ENCODE data around the gene TRIM10.
"Not testable (repeated sequence)": the region's sequence is repeated elsewhere in the genome, so short reads cannot be mapped to it uniquely, and the experiment has no call there.

TRIM10 gene

GRCh38 chr6:30130179-30130679 lies 30.8 kb downstream of the TRIM10 start:
- Mint-ChIP-seq H3K4me1 (peaks cover 28% of the 10 kb centered on the region), H3K4me3 (no peak overlapping the region), H3K27ac (no peak overlapping the region), H3K27me3 (peaks cover 78% of the 10 kb centered on the region), H3K9me3 (no peaks in the 10 kb centered on the region)
- ATAC-seq (no peak), DNase-seq (no peak)

DNA sequence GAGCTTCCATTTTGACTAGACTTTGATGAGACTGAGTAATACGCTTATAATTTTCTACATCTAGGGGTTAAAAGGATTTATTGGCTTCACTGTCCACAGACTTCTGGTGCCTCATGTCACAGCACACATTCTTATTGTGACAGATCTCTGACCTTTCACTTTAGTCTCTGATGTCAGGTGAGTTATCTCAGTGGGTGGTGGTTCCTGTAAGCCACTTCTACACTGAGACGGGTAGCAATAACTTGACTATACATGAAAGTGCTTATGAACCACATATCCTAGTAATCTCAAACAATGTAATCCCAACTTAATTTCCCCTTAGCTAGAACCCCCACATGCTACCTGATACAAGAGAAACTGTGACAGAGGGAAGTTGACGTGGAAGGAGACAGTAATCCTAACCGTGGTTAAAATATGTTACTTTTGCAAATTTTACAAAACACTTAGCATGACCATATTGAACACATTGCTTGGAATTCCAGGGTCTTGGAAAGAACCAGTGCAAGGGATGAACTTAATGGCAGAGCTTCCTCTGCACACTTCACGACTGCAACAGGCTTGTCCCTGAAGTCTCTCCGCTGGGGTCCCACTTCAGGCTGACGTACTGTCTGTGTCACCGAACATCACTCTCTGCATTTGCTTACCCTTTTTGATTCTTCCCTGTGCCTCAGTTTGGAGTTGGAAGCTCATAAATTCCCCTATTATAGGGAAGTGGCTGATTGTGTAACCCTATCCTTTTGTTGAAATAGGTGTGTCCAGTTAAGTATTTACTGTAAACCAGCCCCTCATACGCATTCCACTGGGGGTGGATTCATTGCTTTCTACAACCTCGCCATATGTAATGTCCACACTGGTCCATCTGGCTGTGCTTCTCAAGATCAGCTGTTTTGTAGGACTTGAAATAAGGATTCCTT lies 31.5 kb downstream of the TRIM10 start:
- no peaks in the 10 kb centered on the region for H3K9me3 Mint-ChIP-seq
- H3K4me3 Mint-ChIP-seq = no peak overlapping the region
- ATAC-seq (peak; percentile 68), DNase-seq (no peak)
- peaks cover 28% of the 10 kb centered on the region for H3K4me1 Mint-ChIP-seq
- H3K27ac Mint-ChIP-seq = no peak overlapping the region
- H3K27me3 Mint-ChIP-seq = peaks cover 77% of the 10 kb centered on the region

GRCh38 chr6:30127238-30128093 lies 33.5 kb downstream of the TRIM10 start:
- peaks cover 28% of the 10 kb centered on the region for H3K4me1 Mint-ChIP-seq
- ATAC-seq (no peak), DNase-seq (no peak)
- H3K9me3 Mint-ChIP-seq = no peaks in the 10 kb centered on the region
- H3K27me3 Mint-ChIP-seq = peaks cover 81% of the 10 kb centered on the region
- peak overlapping the region in 1 of 2 donors; percentile 9 for H3K4me3 Mint-ChIP-seq
- no peak overlapping the region for H3K27ac Mint-ChIP-seq

- Mint-ChIP-seq H3K4me3 (no peak overlapping the region), H3K27me3 (peaks cover 58% of the 10 kb centered on the region), H3K27ac (no peak overlapping the region), H3K4me1 (peaks cover 5% of the 10 kb centered on the region), H3K9me3 (no peaks in the 10 kb centered on the region)
- DNase-seq (no peak), ATAC-seq (no peak)
Measured at GRCh38 chr6:30122515-30122914, 38.5 kb downstream of the TRIM10 start.

- Mint-ChIP-seq H3K27ac (no peak overlapping the region), H3K9me3 (no peaks in the 10 kb centered on the region), H3K27me3 (peaks cover 51% of the 10 kb centered on the region), H3K4me3 (no peak overlapping the region), H3K4me1 (no peaks in the 10 kb centered on the region)
- DNase-seq (no peak), ATAC-seq (no peak)
Measured at GRCh38 chr6:30121446-30122366, 39.3 kb downstream of the TRIM10 start.

DNA sequence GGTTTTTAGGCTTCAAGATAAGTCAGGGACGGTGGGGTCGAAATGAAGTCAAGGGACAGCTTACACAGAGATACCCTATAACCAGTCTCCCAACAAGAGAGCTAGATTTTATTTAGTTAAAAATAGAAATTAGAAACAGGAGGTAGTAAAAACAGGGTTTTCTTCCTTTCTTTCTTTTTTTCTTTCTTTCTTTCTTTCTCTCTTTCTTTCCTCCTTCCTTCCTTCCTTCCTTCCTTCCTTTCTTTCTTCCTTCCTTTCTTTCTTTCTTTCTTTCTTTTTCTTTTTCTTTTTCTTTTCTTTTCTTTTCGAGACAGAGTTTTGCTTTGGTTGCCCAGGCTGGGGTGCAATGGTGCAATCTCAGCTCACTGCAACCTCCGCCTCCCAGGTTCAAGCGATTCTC lies 42.3 kb downstream of the TRIM10 start:
- DNase-seq, ATAC-seq, H3K4me1 Mint-ChIP-seq: not testable (repeated sequence)

DNA sequence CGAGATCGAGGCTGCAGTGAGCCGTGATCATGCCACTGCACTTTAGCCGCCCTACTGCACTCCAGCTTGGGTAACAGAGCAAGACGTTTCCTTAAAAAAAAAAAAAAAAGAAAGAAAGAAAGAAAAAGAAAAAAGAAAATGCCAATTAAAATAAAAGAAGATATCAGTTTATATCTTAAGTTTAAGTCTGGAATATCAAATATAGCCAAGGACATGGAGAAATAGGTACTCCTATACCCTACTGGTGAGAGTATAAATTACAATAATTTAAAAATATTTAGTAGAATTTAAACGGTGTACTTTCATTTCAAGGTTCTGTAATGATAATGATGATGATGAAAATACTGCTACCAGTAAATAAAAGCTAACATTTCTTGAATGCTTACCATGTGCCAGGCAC lies 44.3 kb downstream of the TRIM10 start:
- H3K4me1 Mint-ChIP-seq = peaks cover 15% of the 10 kb centered on the region
- no peak for ATAC-seq
- H3K27ac Mint-ChIP-seq = no peak overlapping the region
- DNase-seq = no peak
- no peak overlapping the region for H3K4me3 Mint-ChIP-seq
- H3K27me3 Mint-ChIP-seq = peaks cover 52% of the 10 kb centered on the region
- no peaks in the 10 kb centered on the region for H3K9me3 Mint-ChIP-seq

More for the DNA sequence above, 42.3 kb downstream of the TRIM10 start:
- H3K9me3 Mint-ChIP-seq, H3K4me3 Mint-ChIP-seq, H3K27ac Mint-ChIP-seq: not testable (repeated sequence)
- peaks cover 48% of the 10 kb centered on the region for H3K27me3 Mint-ChIP-seq

GRCh38 chr6:30113841-30114240 lies 47.2 kb downstream of the TRIM10 start:
- no peak for DNase-seq
- peaks cover 15% of the 10 kb centered on the region for H3K4me1 Mint-ChIP-seq
- H3K9me3 Mint-ChIP-seq = no peaks in the 10 kb centered on the region
- H3K27ac Mint-ChIP-seq = no peak overlapping the region
- H3K27me3 Mint-ChIP-seq = peaks cover 62% of the 10 kb centered on the region
- H3K4me3 Mint-ChIP-seq = peak overlapping the region in 1 of 2 donors; percentile 0
- no peak for ATAC-seq

DNA sequence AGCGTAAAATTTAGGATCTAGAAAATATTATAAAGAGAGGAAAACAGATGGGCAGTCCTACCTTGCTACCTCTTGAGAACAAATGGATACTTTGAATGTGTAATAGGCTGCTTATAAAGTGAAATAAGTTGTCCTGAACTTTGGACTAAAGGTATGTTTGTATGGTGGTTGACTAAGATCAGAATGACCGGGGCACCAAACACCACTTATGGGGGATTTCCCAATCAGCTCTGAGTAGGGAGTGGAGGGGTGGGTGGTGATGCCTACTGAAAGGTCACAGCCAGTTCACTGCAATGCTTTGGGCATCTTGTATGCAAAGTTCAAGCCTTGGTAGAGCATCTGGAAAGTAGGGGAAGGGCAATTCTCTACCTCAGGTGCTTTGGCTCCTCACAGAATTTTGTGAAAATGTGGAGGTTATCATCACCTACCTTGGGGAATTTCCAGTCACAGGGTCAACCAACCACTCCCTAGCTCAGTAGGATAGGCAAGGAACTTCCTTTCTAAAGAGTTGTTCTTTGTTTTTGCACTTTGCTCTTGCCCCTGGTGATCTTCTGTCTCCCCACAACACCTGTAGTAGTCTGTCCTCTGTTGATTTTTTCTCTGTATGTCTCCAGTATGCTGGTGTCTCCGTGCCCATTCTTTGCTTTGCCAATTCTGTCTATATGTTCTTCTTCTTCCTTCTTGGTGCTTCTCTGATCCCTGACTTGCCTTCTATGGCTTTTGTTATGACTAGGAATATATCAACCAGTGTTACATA lies 47.8 kb downstream of the TRIM10 start, which contains the start of gene TRIM31:
TSS of gene TRIM31 (minus strand) at position 88 of the 757 bp plus-strand sequence. CDS start 285 bp downstream, outside the sequence.
- peaks cover 22% of the 10 kb centered on the region for H3K4me1 Mint-ChIP-seq
- DNase-seq (no peak), ATAC-seq (peak; percentile 91)
- no peaks in the 10 kb centered on the region for H3K9me3 Mint-ChIP-seq
- peak within 1 kb of the TSS in 1 of 2 donors; percentile 28 for H3K27ac Mint-ChIP-seq
- H3K27me3 Mint-ChIP-seq = peaks cover 64% of the 10 kb centered on the region
- H3K4me3 Mint-ChIP-seq = peak within 1 kb of the TSS in 1 of 2 donors; percentile 40

DNA sequence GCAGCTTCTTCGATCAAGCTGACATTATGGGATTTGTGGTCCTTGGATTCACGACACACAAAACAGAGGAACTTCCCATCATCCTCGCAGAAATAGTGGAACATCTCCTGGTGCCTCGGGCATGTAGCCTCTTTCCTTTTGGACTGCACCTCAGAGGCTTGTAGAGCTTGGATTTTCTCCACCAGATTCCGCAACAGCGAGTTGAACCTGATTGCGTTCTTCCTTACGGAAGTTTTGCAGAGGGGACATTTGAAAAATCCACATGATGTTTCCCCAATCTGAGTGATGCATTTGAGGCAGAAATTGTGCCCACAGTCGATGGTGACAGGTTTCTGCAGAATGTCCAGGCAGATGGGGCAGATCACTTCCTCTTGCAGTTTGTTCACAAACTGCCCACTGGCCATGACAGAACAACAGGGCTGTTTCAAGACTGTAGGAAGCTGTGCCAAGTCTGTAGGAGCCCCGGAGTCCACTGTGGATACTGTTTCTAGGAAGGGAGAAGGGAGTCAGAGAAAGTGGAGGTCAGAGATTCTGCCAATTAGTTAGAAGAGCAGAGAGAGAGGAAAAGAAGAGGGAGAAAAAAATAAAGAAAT lies 48.5 kb downstream of the TRIM10 start:
- no peaks in the 10 kb centered on the region for H3K9me3 Mint-ChIP-seq
- DNase-seq (no peak), ATAC-seq (no peak)
- H3K27ac Mint-ChIP-seq = peak overlapping the region in 1 of 2 donors; percentile 28
- peaks cover 28% of the 10 kb centered on the region for H3K4me1 Mint-ChIP-seq
- peaks cover 64% of the 10 kb centered on the region for H3K27me3 Mint-ChIP-seq
- peak overlapping the region in 1 of 2 donors; percentile 40 for H3K4me3 Mint-ChIP-seq

DNA sequence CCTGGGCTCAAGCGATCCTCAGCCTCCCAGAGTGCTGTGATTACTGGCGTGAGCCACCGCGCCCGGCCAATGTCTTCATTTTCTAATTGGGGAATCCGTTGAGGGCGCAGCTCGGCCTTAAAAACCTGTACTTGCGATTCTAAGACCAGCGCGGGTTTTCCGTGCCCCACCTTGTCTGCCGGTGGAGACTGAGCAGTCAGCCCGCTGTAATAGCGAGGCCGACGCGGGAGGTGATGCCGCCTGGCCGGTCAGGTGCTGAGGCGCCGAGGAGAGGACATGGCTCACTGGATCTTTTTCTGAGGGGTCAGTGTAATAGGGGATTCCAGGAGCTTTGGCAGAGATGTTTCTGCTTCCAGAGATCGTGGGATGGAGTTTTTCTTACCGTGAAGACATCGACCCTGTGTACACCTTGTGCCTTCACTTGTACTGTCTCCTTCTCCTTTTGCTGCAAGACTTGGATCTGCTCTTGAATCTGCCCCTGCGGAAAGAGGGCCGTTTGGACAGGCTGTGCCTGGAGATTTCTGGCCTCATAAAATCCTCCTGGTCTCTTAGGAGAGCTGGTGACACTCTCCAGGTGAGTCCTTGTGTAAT lies 49.6 kb downstream of the TRIM10 start:
- no peak for DNase-seq
- H3K4me3 Mint-ChIP-seq = no peak overlapping the region
- peaks cover 29% of the 10 kb centered on the region for H3K4me1 Mint-ChIP-seq
- peaks cover 72% of the 10 kb centered on the region for H3K27me3 Mint-ChIP-seq
- no peaks in the 10 kb centered on the region for H3K9me3 Mint-ChIP-seq
- no peak for ATAC-seq
- peak overlapping the region in 1 of 2 donors; percentile 16 for H3K27ac Mint-ChIP-seq

DNA sequence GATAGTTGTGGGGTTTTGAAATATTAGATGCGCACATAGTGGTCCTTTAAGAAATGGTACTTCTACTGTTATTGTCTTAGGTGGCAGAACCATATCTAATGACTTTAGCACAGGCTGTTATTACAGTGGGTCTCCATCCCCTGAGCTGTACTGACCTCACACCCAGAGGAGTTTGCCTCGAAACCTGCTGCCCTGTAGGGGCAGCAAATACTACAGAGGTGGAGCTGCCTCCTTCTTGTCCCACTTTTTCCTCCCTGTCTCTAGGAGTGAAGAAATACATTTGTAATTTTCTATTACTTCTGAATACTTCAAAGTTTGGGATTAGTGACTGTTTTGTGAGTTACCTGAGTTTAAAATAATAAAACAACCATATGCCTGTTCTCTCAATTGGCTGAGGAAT lies 56.4 kb downstream of the TRIM10 start:
- H3K27ac Mint-ChIP-seq = no peak overlapping the region
- DNase-seq (no peak), ATAC-seq (no peak)
- H3K4me3 Mint-ChIP-seq = no peak overlapping the region
- H3K4me1 Mint-ChIP-seq = peaks cover 52% of the 10 kb centered on the region
- H3K27me3 Mint-ChIP-seq = peaks cover 81% of the 10 kb centered on the region
- no peaks in the 10 kb centered on the region for H3K9me3 Mint-ChIP-seq

DNA sequence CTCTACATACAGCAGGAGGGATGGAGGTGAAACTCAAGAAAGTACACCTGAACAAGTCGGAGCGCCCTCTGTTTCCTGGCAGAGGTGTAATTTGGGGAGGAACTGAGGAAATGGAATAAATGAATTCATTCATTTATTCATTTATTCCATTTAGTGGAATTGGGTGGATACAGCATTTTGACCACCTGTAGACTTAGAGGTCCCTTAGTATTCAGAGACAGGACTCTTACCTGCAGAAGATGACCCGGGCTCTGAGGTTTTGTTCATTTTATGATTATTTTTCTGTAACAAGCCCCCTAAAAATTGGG lies 57.2 kb downstream of the TRIM10 start:
- no peak for DNase-seq
- H3K27me3 Mint-ChIP-seq = peaks cover 84% of the 10 kb centered on the region
- ATAC-seq = no peak
- H3K27ac Mint-ChIP-seq = no peak overlapping the region
- peaks cover 52% of the 10 kb centered on the region for H3K4me1 Mint-ChIP-seq
- peak overlapping the region; percentile 77 to 90 for H3K4me3 Mint-ChIP-seq
- H3K9me3 Mint-ChIP-seq = no peaks in the 10 kb centered on the region
